SHP77 (cell line): ENCODE measurements around the gene EPS8L1.

Experiments used
- DNase-seq, 2 experiments: peaks; one replicate each; lab custom pipeline; 2025; lab: John Stamatoyannopoulos, UW

EPS8L1 gene

GRCh38 chr19:55115446-55116065 is 39.9 kb downstream of the EPS8L1 start:
- no peak for DNase-seq

GRCh38 chr19:55116232-55116858 is 40.7 kb downstream of the EPS8L1 start:
- peak in 1 of 2 experiments; percentile 35 for DNase-seq

- DNase-seq: peak in 1 of 2 experiments; percentile 29
Measured at GRCh38 chr19:55116859-55117662, 41.4 kb downstream of the EPS8L1 start, which contains the start of gene PPP1R12C. Gene PPP1R12C (minus strand): TSS chr19:55117637. CDS start chr19:55117543, 94 bp downstream.

- DNase-seq: peak; percentile 96 to 99
Measured at GRCh38 chr19:55117663-55118391, 42.2 kb downstream of the EPS8L1 start.

GRCh38 chr19:55118401-55118991 is 42.8 kb downstream of the EPS8L1 start:
- peak; percentile 37 to 60 for DNase-seq

GRCh38 chr19:55119053-55119452 is 43.4 kb downstream of the EPS8L1 start:
- no peak for DNase-seq

GRCh38 chr19:55131421-55131820 is 55.8 kb downstream of the EPS8L1 start:
- DNase-seq: no peak

- no peak for DNase-seq
Measured at GRCh38 chr19:55132453-55133129, 56.9 kb downstream of the EPS8L1 start.

- DNase-seq: no peak
Measured at GRCh38 chr19:55133639-55134444, 58.2 kb downstream of the EPS8L1 start.

- DNase-seq: no peak
Measured at GRCh38 chr19:55134736-55135135, 59.1 kb downstream of the EPS8L1 start.

GRCh38 chr19:55136399-55137102 is 60.9 kb downstream of the EPS8L1 start:
- no peak for DNase-seq
